Measurements from ENCODE around the gene USP46. TPM values are rescaled to one million over a fixed set of nuclear protein-coding genes. Genes with fewer than 3 reads are reported as not detected.

USP46 gene
- total RNA-seq, 1 experiment from 2014 or later, result 15.5 TPM

DNA sequence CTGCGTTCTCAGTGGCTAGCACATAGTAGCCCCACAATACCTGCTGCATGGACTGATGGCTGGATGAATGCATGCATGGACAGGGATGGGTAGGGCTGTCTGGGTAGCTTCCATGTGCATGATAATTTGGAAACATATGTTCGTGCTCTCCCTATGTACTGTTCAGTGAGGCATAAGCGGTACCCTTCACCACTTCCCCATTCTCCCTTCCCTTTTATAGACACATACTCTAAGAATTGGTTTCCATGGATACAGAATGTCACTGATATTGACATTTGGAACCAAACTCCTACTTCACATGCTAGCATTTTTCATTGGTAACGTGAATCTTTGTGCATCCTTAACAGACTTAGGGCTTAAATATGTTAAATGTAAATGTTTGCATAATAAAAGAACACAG is 20.4 kb downstream of the USP46 start:
- CTCF ChIA-PET, result no interaction called here
- H3K9me3 ChIP-seq (ENCODE audit: control insufficient read depth, insufficient read depth, low read depth, low read length), result no peaks in the 10 kb centered on the region
- intact Hi-C loops (cut with micrococcal nuclease; ENCODE audit: unreplicated experiment) (no loop called here), in situ Hi-C loops (cut with HindIII; ENCODE audit: low pct_unique_long_range_greater_than_20kb, low sequenced_read_pairs) (no loop called here)
- no peak overlapping the region for H3K27ac ChIP-seq (ENCODE audit: low read length)
- H3K36me3 ChIP-seq (ENCODE audit: control insufficient read depth, insufficient read depth, low read length), result no peaks in the 10 kb centered on the region
- POLR2A ChIA-PET, result no interaction called here
- ATAC-seq (no peak), DNase-seq (ENCODE audit: low read depth, low spot score) (no peak)
- no peaks in the 10 kb centered on the region for H3K27me3 ChIP-seq (ENCODE audit: control insufficient read depth, insufficient read depth, low read length)
- H3K4me1 ChIP-seq (ENCODE audit: control insufficient read depth, insufficient read depth, low read length), result no peaks in the 10 kb centered on the region
- TF ChIP-seq, protein P1, sequence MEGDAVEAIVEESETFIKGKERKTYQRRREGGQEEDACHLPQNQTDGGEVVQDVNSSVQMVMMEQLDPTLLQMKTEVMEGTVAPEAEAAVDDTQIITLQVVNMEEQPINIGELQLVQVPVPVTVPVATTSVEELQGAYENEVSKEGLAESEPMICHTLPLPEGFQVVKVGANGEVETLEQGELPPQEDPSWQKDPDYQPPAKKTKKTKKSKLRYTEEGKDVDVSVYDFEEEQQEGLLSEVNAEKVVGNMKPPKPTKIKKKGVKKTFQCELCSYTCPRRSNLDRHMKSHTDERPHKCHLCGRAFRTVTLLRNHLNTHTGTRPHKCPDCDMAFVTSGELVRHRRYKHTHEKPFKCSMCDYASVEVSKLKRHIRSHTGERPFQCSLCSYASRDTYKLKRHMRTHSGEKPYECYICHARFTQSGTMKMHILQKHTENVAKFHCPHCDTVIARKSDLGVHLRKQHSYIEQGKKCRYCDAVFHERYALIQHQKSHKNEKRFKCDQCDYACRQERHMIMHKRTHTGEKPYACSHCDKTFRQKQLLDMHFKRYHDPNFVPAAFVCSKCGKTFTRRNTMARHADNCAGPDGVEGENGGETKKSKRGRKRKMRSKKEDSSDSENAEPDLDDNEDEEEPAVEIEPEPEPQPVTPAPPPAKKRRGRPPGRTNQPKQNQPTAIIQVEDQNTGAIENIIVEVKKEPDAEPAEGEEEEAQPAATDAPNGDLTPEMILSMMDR (IDR thresholded peaks at IDR 0.05), result no peak
- TF ChIP-seq POLR2AphosphoS5 (IDR thresholded peaks at IDR 0.05; ENCODE audit: low read depth, low read length) (no peak), SIN3A (IDR thresholded peaks at IDR 0.05; ENCODE audit: borderline replicate concordance, insufficient read depth, low read depth, low read length) (no peak), REST (IDR thresholded peaks at IDR 0.05; ENCODE audit: insufficient read depth in 1 of 2, low read depth in 2 of 2, low read length in 1 of 2) (no peak), TCF7L2 (IDR thresholded peaks at IDR 0.05; ENCODE audit: low read depth, low read length) (no peak)
- BruUV-seq (replicated peaks), result no TSS peak
- H3K4me3 ChIP-seq (ENCODE audit: low read depth in 2 of 2, low read length in 2 of 2), result no peak overlapping the region

GRCh38 chr4:52637116-52637515 is 22.0 kb downstream of the USP46 start:
- in situ Hi-C loops (cut with HindIII; ENCODE audit: low pct_unique_long_range_greater_than_20kb, low sequenced_read_pairs), result no loop called here
- TF ChIP-seq SIN3A (IDR thresholded peaks at IDR 0.05; ENCODE audit: borderline replicate concordance, insufficient read depth, low read depth, low read length) (no peak), TCF7L2 (IDR thresholded peaks at IDR 0.05; ENCODE audit: low read depth, low read length) (no peak), POLR2AphosphoS5 (IDR thresholded peaks at IDR 0.05; ENCODE audit: low read depth, low read length) (no peak), REST (IDR thresholded peaks at IDR 0.05; ENCODE audit: insufficient read depth in 1 of 2, low read depth in 2 of 2, low read length in 1 of 2) (no peak)
- TF ChIP-seq, protein P1 (IDR thresholded peaks at IDR 0.05), result no peak
- H3K27me3 ChIP-seq (ENCODE audit: control insufficient read depth, insufficient read depth, low read length), result no peaks in the 10 kb centered on the region
- intact Hi-C loops (cut with micrococcal nuclease; ENCODE audit: unreplicated experiment), result no loop called here
- H3K4me1 ChIP-seq (ENCODE audit: control insufficient read depth, insufficient read depth, low read length), result no peaks in the 10 kb centered on the region
- no peaks in the 10 kb centered on the region for H3K9me3 ChIP-seq (ENCODE audit: control insufficient read depth, insufficient read depth, low read depth, low read length)
- H3K4me3 ChIP-seq (ENCODE audit: low read depth in 2 of 2, low read length in 2 of 2), result no peak overlapping the region
- DNase-seq (ENCODE audit: low read depth, low spot score) (no peak), ATAC-seq (no peak)
- ChIA-PET POLR2A (no interaction called here), CTCF (no interaction called here)
- no peaks in the 10 kb centered on the region for H3K36me3 ChIP-seq (ENCODE audit: control insufficient read depth, insufficient read depth, low read length)
- BruUV-seq (replicated peaks), result no TSS peak
- H3K27ac ChIP-seq (ENCODE audit: low read length), result no peak overlapping the region
